GM12874 (cell line): Measurements from ENCODE around the gene TUFT1.

Experiments used
- TF ChIP-seq, protein P1 (sequence below): IDR thresholded peaks from 2 replicates; pipeline ENCODE4 v1.5.1; 2011; ENCODE audit warnings: low read depth, mild to moderate bottlenecking, control low read depth, low read length, moderate library complexity; ENCODE audit not compliant: insufficient read depth

Gene TUFT1

GRCh38 chr1:151613282-151613780, 73.2 kb downstream of the TUFT1 start:
- TF ChIP-seq, protein P1, sequence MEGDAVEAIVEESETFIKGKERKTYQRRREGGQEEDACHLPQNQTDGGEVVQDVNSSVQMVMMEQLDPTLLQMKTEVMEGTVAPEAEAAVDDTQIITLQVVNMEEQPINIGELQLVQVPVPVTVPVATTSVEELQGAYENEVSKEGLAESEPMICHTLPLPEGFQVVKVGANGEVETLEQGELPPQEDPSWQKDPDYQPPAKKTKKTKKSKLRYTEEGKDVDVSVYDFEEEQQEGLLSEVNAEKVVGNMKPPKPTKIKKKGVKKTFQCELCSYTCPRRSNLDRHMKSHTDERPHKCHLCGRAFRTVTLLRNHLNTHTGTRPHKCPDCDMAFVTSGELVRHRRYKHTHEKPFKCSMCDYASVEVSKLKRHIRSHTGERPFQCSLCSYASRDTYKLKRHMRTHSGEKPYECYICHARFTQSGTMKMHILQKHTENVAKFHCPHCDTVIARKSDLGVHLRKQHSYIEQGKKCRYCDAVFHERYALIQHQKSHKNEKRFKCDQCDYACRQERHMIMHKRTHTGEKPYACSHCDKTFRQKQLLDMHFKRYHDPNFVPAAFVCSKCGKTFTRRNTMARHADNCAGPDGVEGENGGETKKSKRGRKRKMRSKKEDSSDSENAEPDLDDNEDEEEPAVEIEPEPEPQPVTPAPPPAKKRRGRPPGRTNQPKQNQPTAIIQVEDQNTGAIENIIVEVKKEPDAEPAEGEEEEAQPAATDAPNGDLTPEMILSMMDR, result no peak

- TF ChIP-seq, protein P1, result no peak
These were observed 75.8 kb downstream of the TUFT1 start for GRCh38 chr1:151615711-151616504.

GRCh38 chr1:151616505-151616849, 76.4 kb downstream of the TUFT1 start:
- TF ChIP-seq, protein P1, result no peak

GRCh38 chr1:151618003-151618402, 77.9 kb downstream of the TUFT1 start:
- TF ChIP-seq, protein P1, result no peak

DNA sequence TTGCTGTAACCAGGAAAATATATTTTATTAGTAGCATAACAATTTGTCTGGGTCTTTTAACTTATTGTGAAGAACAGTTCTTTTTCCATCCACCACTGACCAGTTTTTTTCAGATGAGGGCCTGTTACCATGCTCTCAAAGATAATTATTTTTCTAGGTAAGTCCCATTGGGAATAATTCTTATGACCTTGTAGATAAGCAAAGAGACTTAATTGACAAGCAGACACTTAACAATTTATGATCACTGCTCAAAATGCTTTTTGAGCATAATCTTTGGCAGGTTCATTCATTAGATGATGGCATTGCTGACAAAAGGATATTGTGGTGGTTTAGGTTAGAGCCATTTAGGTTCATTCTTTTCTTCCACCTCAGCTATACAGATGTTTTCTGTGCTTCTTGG, 78.4 kb downstream of the TUFT1 start:
- TF ChIP-seq, protein P1, result no peak

DNA sequence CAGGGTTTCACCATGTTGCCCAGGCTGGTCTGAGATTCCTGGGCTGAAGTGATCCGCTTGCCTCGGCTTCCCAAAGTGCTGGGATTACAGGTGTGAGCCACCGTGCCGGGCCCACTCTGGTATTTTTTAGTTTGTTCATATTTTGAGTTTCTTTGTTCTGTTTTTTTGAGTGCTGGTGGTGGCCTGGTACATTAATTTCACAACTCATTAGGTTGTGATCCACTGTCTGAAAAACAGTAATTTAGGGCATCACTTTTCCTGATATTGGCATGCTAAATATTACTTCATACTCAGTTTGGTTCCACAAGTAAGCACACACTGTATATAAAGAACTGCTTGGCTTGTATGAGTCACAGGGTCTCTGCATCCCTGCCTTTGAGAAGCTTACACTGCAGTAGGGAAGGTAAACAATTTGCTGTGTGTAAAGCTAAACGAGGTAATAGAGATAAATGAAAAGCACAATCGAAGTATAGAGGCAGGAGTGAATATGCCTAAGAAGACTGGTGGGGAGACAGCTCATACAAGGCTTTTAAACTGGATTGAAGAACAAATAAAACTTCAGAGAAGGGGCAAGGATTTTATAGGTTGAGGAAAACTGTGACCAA, 79.5 kb downstream of the TUFT1 start:
- TF ChIP-seq, protein P1, result no peak

DNA sequence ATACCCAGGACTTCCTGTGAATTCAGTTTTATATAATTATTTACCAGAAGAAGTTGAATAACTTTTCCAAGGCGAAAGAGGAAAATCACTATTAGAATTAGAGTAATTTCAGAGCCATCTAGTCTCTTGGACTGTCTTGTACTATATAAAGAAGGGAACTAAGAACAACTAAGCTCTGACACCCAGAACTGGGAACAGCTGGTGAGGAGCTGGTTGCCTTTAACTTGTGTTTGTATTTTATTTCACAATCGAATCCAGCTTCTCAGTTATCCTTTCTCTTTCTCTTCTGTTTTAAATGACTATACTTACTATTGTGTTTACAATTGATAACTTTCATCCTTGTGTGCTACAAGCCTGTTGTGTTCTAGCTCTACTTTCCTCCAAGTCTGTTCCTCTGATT, 80.2 kb downstream of the TUFT1 start:
- TF ChIP-seq, protein P1, result no peak
